ENCODE results near the gene MYL12A.

DNA sequence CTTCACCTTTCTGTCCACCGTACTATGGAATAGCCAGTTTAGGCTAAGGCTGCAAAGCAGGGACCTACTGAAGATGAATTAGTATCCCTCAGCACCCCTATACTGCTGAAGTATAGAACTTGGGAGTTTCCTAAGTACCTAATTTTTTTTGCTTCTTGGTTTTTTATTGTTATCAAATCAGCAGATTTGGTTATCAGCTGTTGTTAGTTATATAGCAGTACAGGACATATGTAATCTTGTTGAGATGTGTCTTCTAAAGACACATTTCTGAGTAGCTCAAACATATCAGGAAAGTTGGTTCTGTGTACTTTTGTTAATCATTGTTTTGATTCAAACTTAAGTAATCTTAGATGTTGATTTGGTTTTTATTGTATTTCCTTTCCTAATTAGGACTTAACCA lies 5.2 kb downstream of the MYL12A start:
- TF ChIP-seq, protein P1, sequence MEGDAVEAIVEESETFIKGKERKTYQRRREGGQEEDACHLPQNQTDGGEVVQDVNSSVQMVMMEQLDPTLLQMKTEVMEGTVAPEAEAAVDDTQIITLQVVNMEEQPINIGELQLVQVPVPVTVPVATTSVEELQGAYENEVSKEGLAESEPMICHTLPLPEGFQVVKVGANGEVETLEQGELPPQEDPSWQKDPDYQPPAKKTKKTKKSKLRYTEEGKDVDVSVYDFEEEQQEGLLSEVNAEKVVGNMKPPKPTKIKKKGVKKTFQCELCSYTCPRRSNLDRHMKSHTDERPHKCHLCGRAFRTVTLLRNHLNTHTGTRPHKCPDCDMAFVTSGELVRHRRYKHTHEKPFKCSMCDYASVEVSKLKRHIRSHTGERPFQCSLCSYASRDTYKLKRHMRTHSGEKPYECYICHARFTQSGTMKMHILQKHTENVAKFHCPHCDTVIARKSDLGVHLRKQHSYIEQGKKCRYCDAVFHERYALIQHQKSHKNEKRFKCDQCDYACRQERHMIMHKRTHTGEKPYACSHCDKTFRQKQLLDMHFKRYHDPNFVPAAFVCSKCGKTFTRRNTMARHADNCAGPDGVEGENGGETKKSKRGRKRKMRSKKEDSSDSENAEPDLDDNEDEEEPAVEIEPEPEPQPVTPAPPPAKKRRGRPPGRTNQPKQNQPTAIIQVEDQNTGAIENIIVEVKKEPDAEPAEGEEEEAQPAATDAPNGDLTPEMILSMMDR (IDR thresholded peaks at IDR 0.05), result no peak
- no peak for TF ChIP-seq POLR2A (IDR thresholded peaks at IDR 0.05)

Data from thyroid gland (tissue), 4 donors.